HepG2 (cell line): ENCODE measurements around the gene INPP1. TPM values are rescaled to one million over a fixed set of nuclear protein-coding genes. Genes with fewer than 3 reads are reported as not detected.

Source experiments
- ATAC-seq: fragments of 200-7000 bp; cut with Tn5 transposase; 3 replicates; pipeline ENCODE4 v1.9.1; 2020; ENCODE audit warnings: mild to moderate bottlenecking, moderate library complexity
- BruUV-seq: library from RNA; stranded (reverse); fragments of 400-500 nt; replicated peaks from 2 replicates; lab custom pipeline; 2021; lab: Mats Ljungman, UMichigan
- CTCF ChIA-PET: fragments of 300-600 bp; formaldehyde crosslinking; extraction: SDS; loops from one replicate; lab custom pipeline; 2021; ENCODE audit warnings: low total read pairs, inconsistent platforms, low intra/inter-chr PET ratio; lab: Yijun Ruan, JAX
- POLR2A ChIA-PET: fragments of 350-600 bp; sonication (Branson Sonifier 250); formaldehyde crosslinking; loops from one replicate; lab custom pipeline; 2020; ENCODE audit warnings: antibody characterized with exemption, inconsistent platforms; lab: Yijun Ruan, JAX
- DNase-seq: peaks from one replicate; pipeline ENCODE4 v3.0.0-alpha.2; 2015; ENCODE audit warnings: low spot score
- FAIRE-seq: peaks from 3 replicates; lab custom pipeline; 2011; peaks lifted over from hg19 to GRCh38; lab: Jason Lieb, UNC
- H2AFZ ChIP-seq: one replicate; pipeline ENCODE4 v1.6.1; 2011; ENCODE audit warnings: low read length, inconsistent platforms
- H3K27ac ChIP-seq: fragments of 300-600 bp; 3 replicates; pipeline ENCODE4 v1.8.0; 2011; ENCODE audit warnings: mixed run types, mild to moderate bottlenecking, mixed read lengths, low read length, inconsistent platforms; ENCODE audit not compliant: insufficient read depth; ENCODE audit errors: extremely low read length
- H3K27me3 ChIP-seq, 2 experiments: fragments of 200-600 bp in 1 of 2; 2 replicates in 1 of 2; 3 replicates in 1 of 2; pipeline versions ENCODE4 v1.6.0 to v1.8.0; 2011; ENCODE audit warnings: low read length in 2 of 2, mild to moderate bottlenecking in 2 of 2, moderate library complexity in 2 of 2, inconsistent platforms in 1 of 2; ENCODE audit not compliant: insufficient read depth in 2 of 2, control insufficient read depth in 1 of 2
- H3K36me3 ChIP-seq, 2 experiments: fragments of 200-600 bp in 1 of 2; replicated peaks in 1 of 2; 2 replicates in 1 of 2; 3 replicates in 1 of 2; pipeline versions ENCODE4 v1.5.1 to v1.8.0; 2011; ENCODE audit warnings: low read length in 2 of 2, inconsistent platforms in 1 of 2; ENCODE audit not compliant: insufficient read depth in 2 of 2, control insufficient read depth in 1 of 2
- H3K4me1 ChIP-seq: 2 replicates; pipeline ENCODE4 v1.5.1; 2012; ENCODE audit warnings: low read length, inconsistent platforms; ENCODE audit not compliant: insufficient read depth
- H3K4me2 ChIP-seq: 2 replicates; pipeline ENCODE4 v1.6.0; 2011; ENCODE audit warnings: low read depth, low read length, inconsistent platforms
- H3K4me3 ChIP-seq, 3 experiments: fragments of 200-600 bp in 1 of 3; sonication (generic), shearing (Covaris generic) in 1 of 3; replicated peaks in 1 of 3; 2 replicates each; pipeline ENCODE4 v1.5.1; 2011 to 2016; ENCODE audit warnings: low read length in 3 of 3, inconsistent platforms in 2 of 3, low read depth in 2 of 3, mild to moderate bottlenecking in 2 of 3, control low read depth in 1 of 3, mixed read lengths in 1 of 3; ENCODE audit not compliant: insufficient read depth in 1 of 3
- H3K79me2 ChIP-seq: one replicate; pipeline ENCODE4 v1.6.1; 2011; ENCODE audit warnings: low read length, inconsistent platforms; ENCODE audit not compliant: insufficient read depth
- H3K9ac ChIP-seq: 2 replicates; pipeline ENCODE4 v1.6.0; 2011; ENCODE audit warnings: mild to moderate bottlenecking, low read depth, low read length, inconsistent platforms; ENCODE audit not compliant: insufficient read depth
- H3K9me3 ChIP-seq: 2 replicates; pipeline ENCODE4 v1.5.1; 2012; ENCODE audit warnings: mild to moderate bottlenecking, low read length
- H4K20me1 ChIP-seq: 2 replicates; pipeline ENCODE4 v1.6.0; 2011; ENCODE audit warnings: inconsistent platforms, mild to moderate bottlenecking, low read length, moderate library complexity; ENCODE audit not compliant: insufficient read depth
- AHDC1 ChIP-seq: sonication (generic); formaldehyde crosslinking; IDR thresholded peaks from 2 replicates; pipeline ENCODE4 v1.5.1; 2020; ENCODE audit warnings: mild to moderate bottlenecking, missing genetic modification reagents, borderline replicate concordance
- EED ChIP-seq: sonication (generic); formaldehyde crosslinking; IDR thresholded peaks from 2 replicates; pipeline ENCODE4 v1.5.0; 2020; ENCODE audit warnings: mild to moderate bottlenecking, missing genetic modification reagents
- HMG20A ChIP-seq: IDR thresholded peaks from 2 replicates; pipeline ENCODE4 v1.6.1; 2016; ENCODE audit warnings: borderline replicate concordance
- LCORL ChIP-seq, 2 experiments: fragments of 450-650 bp in 1 of 2; sonication (generic) in 1 of 2; formaldehyde crosslinking in 1 of 2; IDR thresholded peaks; 2 replicates each; pipeline versions ENCODE4 v1.5.0 to v1.6.1; 2017 to 2020; ENCODE audit warnings: antibody characterized with exemption in 1 of 2, missing genetic modification reagents in 1 of 2
- ZNF619 ChIP-seq: sonication (generic); formaldehyde crosslinking; IDR thresholded peaks from 2 replicates; pipeline ENCODE4 v1.4.0; 2020; ENCODE audit warnings: mild to moderate bottlenecking, missing genetic modification reagents
- in situ Hi-C: cut with HindIII; loops from 2 replicates; pipeline ENCODE4 v1.10.0; 2017; ENCODE audit warnings: low pct_unique_long_range_greater_than_20kb; ENCODE audit not compliant: extremely low pct_ligation_motif_present
- intact Hi-C: fragments of 100-400 bp; cut with micrococcal nuclease; formaldehyde crosslinking; loops from one replicate; pipeline ENCODE4 v1.10.0; 2022; ENCODE audit not compliant: unreplicated experiment
- polyA plus RNA-seq, 8 experiments: library from polyadenylated mRNA; depleted of rRNA in 3 of 8; stranded (reverse) in 7 of 8; unstranded in 1 of 8; fragments of >200 nt; fragmentation: Illumina TruSeq in 4 of 8; extraction: Trizol in 4 of 8; gene quantifications; 2 replicates each; pipeline versions ENCODE4 v1.2.1 to v1.2.3, GENCODE V29; 2011 to 2016; ENCODE audit warnings: low read depth in 4 of 8, missing spikeins in 1 of 8, mixed read lengths in 1 of 8; ENCODE audit not compliant: insufficient read depth in 1 of 8
- total RNA-seq, 5 experiments: library from RNA; depleted of rRNA; stranded (reverse); fragments of >200 nt; fragmentation: Illumina TruSeq; extraction: Trizol; gene quantifications; 2 replicates each; pipeline ENCODE4 v1.2.3, GENCODE V29; 2016; ENCODE audit warnings: low read depth in 1 of 5

The INPP1 gene
- total and polyA plus RNA-seq, 2 of the 13 experiments (the other 11 are each of a cell fraction or from before 2014, with no cell fraction given), result 10.0 to 13.3 TPM

GRCh38 chr2:190360561-190360960 lies 17.2 kb downstream of the INPP1 start:
- intact Hi-C loops, result no loop called here
- Histone ChIP-seq H3K27me3 (no peaks in the 10 kb centered on the region), H3K36me3 (no peaks in the 10 kb centered on the region; a peak in 1 of 5 replicates), H3K4me1 (peaks cover 41% of the 10 kb centered on the region), H3K4me2 (no peak overlapping the region; the same call in 1 of the 2 replicates), H3K4me3 (no peak overlapping the region), H2AFZ (no peak overlapping the region), H4K20me1 (no peaks in the 10 kb centered on the region), H3K9me3 (no peaks in the 10 kb centered on the region), H3K9ac (no peak overlapping the region), H3K79me2 (no peaks in the 10 kb centered on the region), H3K27ac (no peak overlapping the region)
- no peak for TF ChIP-seq HMG20A
- TF ChIP-seq AHDC1 (CRISPR knock-in tag), result no peak
- TF ChIP-seq EED (CRISPR knock-in tag), result no peak
- TF ChIP-seq ZNF619 (CRISPR knock-in tag), result no peak
- TF ChIP-seq LCORL (IDR thresholded peaks at IDR 0.05), result no peak
- TF ChIP-seq LCORL (CRISPR knock-in tag; IDR thresholded peaks at IDR 0.05), result no peak
- BruUV-seq, result no TSS peak
- POLR2A ChIA-PET, result interaction anchor here (0.7 kb wide), 1 partner anchor 278 kb away, joined by 3 read pairs; no protein-coding TSS in a partner anchor
- in situ Hi-C loops, result no loop called here
- CTCF ChIA-PET, result no interaction called here
- DNase-seq (no peak), ATAC-seq (no peak), FAIRE-seq (no peak)
